MM.1S (cell line): ENCODE measurements around the gene GTPBP3.

Experiments
- EZH2 ChIP-seq: fragments of 300-600 bp; sonication (generic); optimal IDR thresholded peaks from 2 replicates; pipeline ENCODE3; 2017; ENCODE audit warnings: low read depth, mild to moderate bottlenecking, antibody characterized with exemption, low read length, mixed read lengths
- EZH2phosphoT487 ChIP-seq: fragments of 300-600 bp; sonication (generic); IDR thresholded peaks from 2 replicates; pipeline ENCODE4 v1.6.1; 2018; ENCODE audit warnings: antibody characterized with exemption, low read length
- TF ChIP-seq, protein P1 (sequence below): fragments of 300-600 bp; sonication (generic); IDR thresholded peaks from 2 replicates; pipeline ENCODE4 v1.5.1; 2016; ENCODE audit warnings: antibody characterized with exemption, low read length, mixed read lengths

DNA sequence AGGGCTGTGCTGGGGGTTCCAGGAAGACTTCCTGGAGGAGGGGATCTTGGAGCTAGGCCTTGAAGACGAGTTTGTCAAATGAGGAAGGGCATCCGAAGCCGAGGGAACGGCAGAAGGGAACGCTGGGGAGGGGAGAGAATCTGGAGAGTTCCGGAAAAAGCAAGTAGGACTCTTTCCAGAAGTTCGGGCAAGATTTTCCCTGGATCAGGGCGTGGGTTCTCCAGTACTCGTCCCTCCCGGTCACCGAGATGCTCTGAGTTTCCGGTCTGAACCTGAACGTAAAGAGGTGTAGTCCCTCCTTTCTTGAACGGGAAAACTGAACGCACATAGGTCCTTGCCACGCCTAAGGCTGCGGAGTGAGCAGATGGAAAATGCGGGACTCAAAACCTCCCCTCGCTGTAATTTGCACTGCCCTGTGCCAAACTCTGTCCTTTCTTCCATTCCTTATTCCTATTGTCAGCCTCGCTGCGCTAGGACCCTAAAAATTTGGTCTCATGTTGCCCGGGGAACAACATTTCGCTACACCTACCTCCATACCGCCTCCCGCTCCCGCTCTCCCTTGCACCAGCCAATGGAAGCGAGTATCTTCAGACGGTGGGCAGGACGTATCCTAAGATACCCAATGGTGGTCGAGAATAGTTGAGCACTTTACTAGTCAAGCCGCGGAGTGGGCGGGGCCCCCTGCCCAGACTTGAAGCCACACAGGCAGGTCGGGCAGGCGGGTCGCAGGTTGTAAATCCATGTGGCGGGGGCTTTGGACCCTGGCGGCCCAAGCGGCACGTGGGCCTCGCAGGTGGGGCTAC is at the start of gene GTPBP3:
- TF ChIP-seq EZH2 (no peak), EZH2phosphoT487 (no peak)
- TF ChIP-seq, protein P1, sequence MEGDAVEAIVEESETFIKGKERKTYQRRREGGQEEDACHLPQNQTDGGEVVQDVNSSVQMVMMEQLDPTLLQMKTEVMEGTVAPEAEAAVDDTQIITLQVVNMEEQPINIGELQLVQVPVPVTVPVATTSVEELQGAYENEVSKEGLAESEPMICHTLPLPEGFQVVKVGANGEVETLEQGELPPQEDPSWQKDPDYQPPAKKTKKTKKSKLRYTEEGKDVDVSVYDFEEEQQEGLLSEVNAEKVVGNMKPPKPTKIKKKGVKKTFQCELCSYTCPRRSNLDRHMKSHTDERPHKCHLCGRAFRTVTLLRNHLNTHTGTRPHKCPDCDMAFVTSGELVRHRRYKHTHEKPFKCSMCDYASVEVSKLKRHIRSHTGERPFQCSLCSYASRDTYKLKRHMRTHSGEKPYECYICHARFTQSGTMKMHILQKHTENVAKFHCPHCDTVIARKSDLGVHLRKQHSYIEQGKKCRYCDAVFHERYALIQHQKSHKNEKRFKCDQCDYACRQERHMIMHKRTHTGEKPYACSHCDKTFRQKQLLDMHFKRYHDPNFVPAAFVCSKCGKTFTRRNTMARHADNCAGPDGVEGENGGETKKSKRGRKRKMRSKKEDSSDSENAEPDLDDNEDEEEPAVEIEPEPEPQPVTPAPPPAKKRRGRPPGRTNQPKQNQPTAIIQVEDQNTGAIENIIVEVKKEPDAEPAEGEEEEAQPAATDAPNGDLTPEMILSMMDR = no peak
